Measurements from ENCODE around the gene MBNL1.

DNA sequence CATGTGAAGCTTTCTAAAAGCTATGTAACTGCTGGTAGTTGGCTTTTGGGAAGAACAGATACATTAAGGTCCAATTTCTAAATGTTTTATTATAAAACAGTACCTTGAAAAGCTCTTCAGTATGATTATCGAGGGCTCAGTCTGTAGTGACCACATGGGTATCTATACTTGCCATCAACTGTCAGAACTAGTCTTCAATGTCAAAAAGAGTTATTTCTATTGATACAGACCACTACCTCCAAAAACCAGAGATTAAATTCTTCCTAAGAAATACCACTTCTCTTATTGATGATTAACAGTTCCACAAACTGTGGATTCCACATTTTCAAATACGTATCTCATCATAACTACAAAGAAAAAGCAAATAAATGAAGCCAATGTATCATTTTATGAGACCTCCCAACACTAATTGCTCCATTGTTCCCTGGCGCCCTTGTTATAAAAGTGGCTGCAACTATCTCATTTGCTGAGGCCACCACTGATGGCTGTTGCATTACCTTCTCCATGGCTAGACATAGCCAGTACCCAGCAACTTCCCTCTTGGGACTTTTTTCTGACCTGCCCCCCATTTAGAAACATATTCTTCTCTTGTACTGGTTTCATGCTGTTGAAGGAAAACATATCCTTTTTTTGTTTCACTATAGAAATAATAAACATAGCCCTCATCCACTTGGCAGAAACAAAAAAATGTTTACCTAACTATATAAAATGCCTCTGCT lies 33.9 kb upstream of the MBNL1 start:
- no peak for TF ChIP-seq PBX3 (CRISPR knock-in tag; IDR thresholded peaks at IDR 0.05)
- no peak for TF ChIP-seq ZFP41 (tag by site-specific recombination; IDR thresholded peaks at IDR 0.05; ENCODE audit: borderline replicate concordance)
- TF ChIP-seq KLF1 (tag by site-specific recombination; IDR thresholded peaks at IDR 0.05), result no peak
- no peak for TF ChIP-seq ZNF707 (tag by site-specific recombination; IDR thresholded peaks at IDR 0.05)

All from HEK293 (cell line).